ENCODE measurements around the gene MLF2.

- TF ChIP-seq EP300 (conservative IDR thresholded peaks at IDR 0.05; ENCODE audit: poor library complexity, severe bottlenecking): no peak
- no peak for TF ChIP-seq CTCF (IDR thresholded peaks at IDR 0.05; ENCODE audit: poor library complexity, severe bottlenecking)
- no peak for TF ChIP-seq POLR2AphosphoS5 (IDR thresholded peaks at IDR 0.05)
- TF ChIP-seq REST (IDR thresholded peaks at IDR 0.05; ENCODE audit: borderline replicate concordance): no peak
These were observed 43.6 kb upstream of the MLF2 start for GRCh38 chr12:6796576-6796975.
